ENCODE data around the gene ZNF764.
A peak's percentile ranks its signal among the peaks of the same experiment; 100 is the strongest.
"Not testable (repeated sequence)": the region's sequence is repeated elsewhere in the genome, so short reads cannot be mapped to it uniquely, and the experiment has no call there.

The ZNF764 gene

GRCh38 chr16:30557957-30558788, at the start of gene ZNF764:
Gene ZNF764 (minus strand): TSS chr16:30558374. CDS start chr16:30558182, 192 bp downstream.
- DNase-seq: peak; percentile 99

- no peak for DNase-seq
These were observed 47.8 kb upstream of the ZNF764 start for GRCh38 chr16:30606004-30606403.

- peak; percentile 39 for DNase-seq
These were observed 47.0 kb upstream of the ZNF764 start for GRCh38 chr16:30605158-30605557.

GRCh38 chr16:30604316-30604947, 46.3 kb upstream of the ZNF764 start:
- no peak for DNase-seq

GRCh38 chr16:30603945-30604315, 45.8 kb upstream of the ZNF764 start:
- DNase-seq: no peak

- DNase-seq: peak; percentile 72
These were observed 44.6 kb upstream of the ZNF764 start for GRCh38 chr16:30602616-30603277.

- DNase-seq: peak; percentile 59
These were observed 43.8 kb upstream of the ZNF764 start for GRCh38 chr16:30601966-30602365.

- no peak for DNase-seq
These were observed 42.8 kb upstream of the ZNF764 start for GRCh38 chr16:30600929-30601328.

GRCh38 chr16:30600215-30600614, 42.0 kb upstream of the ZNF764 start:
- DNase-seq: no peak

DNA sequence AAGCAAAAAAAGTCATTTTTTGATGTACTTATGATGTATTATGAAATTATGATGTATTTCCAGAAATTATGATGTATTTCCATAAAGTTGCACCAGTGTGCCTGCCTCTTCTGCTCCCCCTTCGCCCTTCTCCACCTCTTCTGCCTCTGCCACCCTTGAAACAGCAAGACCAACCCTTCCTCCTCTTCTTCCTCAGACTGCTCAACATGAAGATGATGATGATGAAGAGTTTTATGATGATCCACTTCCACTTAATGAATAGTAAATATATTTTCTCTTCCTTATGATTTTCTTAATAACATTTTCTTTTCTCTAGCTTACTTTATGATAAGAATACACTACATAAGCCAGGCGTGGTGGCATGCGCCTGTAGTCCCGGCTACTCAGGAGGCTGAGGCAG, 34.7 kb upstream of the ZNF764 start:
- no peak for DNase-seq

DNA sequence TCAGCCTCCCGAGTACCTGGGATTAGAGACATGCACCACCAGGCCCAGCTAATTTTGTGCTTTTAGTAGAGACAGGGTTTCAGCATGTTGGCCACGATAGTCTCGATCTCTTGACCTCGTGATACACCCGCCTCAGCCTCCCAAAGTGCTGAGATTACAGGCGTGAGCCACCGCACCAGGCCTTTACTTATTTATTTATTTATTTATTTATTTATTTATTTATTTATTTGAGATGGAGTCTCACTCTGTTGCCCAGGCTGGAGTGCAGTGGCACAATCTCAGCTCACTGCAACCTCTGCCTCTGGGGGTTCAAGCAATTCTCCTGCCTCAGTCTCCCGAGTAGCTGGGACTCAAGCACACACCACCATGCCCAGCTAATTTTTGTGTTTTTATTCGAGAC, 32.7 kb upstream of the ZNF764 start:
- DNase-seq: not testable (repeated sequence)

DNA sequence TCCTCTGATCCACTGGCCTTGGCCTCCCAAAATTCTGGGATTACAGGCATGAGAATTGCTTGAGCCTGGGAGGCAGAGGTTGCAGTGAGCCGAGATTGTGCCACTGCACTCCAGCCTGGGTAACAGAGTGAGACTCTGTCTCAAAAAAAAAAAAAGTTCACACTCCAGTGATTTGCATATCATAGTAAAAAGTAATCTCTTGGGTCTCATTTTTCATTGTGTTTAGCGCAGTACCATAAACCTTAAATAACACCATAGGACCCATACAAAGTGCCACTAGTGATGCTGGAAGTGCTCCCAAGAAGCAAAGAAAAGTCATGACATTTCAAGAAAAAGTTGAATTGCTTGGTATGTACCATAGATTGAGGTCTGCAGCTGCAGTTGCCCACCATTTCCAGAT, 31.4 kb upstream of the ZNF764 start:
- not testable (repeated sequence) for DNase-seq

GRCh38 chr16:30588651-30589050, 30.5 kb upstream of the ZNF764 start:
- no peak for DNase-seq

DNA sequence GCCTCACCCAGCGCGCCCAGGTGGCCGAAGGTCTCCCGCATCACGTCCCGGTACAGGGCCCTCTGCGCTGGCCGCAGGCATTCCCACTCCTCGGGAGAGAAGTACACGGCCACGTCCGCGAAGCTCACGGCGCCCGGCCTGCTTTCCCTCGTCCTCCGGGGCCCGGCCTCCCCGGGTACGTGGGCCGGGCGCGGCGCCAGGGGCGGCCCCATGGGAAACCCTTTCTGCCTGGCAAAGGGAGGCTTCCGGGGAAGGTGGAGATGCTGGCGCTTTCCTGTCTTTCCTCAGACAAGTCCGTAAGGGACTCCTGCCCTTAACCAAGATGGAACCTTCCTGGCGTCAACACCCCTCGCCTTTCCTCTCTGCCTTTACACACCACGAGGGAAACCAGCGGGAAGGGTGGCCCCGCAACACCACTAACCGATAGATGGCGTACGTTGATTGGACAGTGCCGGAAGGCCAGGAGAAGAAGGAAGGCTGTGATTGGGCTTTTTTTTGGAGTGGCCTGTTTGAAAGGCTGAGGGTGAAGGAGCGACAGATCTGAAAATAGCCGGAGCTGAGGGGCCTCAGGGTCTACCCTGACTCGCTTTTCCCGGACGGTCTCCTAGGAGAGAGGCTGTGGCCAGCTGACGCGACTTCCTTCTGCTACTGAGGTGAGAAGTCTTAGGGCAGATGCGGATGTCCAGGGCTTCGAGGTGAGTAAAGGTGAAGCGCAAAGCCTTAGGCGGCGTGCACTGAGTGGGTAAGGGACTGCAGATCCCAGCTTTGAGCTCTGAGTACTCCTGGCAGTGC, 27.4 kb upstream of the ZNF764 start, which contains the start of gene ZNF785:
Gene ZNF785, minus strand, starts transcription at position 298 of the 792 bp plus-strand sequence. Its CDS starts 86 bp downstream, at position 212.
- peak; percentile 97 for DNase-seq

GRCh38 chr16:30585022-30585399, 26.8 kb upstream of the ZNF764 start:
- DNase-seq: peak; percentile 53

DNA sequence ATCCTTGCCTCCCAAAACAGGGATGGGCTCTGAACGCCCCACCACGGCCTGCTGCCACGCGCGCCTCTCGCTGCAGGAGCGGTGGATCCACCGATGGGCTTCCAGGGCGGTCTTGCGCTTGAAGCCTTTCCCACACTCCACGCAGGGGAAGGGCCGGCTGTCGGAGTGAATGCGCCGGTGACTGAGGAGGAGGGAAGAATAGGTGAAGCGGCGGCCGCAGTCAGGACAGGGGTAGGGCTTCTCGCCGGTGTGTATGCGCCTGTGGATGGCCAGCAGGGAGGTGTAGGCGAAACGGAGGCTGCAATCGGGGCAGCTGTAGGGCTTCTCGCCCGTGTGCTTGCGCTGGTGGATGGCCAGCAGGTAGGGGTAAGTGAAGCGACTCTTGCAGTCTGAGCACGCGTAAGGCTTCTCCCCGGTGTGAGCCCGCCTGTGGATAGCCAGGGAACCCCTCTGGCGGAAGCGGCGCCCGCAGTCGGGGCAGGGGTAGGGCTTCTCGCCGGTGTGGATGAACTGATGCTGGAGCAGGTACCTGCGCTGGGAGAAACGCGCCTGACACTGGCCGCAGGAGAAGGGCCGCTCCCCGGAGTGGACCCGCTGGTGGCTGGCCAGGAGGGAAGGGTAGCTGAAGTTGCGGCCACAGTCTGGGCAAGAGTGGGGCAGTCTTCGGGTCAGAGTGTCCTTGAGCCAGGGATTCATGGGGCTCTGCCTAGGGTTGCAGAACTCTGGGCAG, 24.6 kb upstream of the ZNF764 start:
- no peak for DNase-seq

DNA sequence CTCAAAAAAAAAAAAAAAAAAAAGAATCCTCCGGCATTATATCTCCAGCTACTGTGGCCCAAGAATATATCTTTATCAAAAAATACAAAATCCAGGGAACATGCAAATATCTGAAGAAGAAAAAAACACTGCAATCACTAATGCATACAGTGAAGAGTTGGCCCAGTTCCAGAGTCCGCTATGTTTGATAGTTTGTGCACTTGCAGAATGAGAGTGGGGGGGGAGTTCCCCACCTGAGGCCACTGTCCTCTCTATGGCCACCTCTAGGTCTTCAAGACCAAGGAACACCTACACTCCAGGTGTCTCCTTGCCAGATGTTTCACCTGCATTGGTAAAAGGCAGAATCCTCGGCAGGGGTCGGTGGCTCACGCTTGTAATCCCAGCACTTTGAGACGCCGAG, 23.3 kb upstream of the ZNF764 start:
- no peak for DNase-seq

DNA sequence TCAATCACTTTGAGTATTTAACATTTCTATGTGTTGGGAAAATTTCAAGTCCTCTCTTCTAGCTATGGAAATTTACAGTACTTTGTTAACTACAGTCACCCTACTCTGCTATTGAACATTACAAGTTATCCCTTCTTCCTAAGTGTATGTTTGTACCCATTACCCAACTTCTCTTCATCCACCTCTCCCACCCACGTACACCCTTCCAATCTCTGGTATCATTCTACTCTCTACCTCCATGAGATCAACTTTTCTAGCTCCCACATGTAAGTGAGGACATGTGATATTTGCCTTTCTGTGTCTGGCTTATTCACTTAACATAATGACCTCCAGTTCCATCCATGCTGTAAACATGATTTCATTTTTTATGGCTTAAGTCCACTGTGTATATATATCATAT, 16.5 kb upstream of the ZNF764 start:
- DNase-seq: no peak

DNA sequence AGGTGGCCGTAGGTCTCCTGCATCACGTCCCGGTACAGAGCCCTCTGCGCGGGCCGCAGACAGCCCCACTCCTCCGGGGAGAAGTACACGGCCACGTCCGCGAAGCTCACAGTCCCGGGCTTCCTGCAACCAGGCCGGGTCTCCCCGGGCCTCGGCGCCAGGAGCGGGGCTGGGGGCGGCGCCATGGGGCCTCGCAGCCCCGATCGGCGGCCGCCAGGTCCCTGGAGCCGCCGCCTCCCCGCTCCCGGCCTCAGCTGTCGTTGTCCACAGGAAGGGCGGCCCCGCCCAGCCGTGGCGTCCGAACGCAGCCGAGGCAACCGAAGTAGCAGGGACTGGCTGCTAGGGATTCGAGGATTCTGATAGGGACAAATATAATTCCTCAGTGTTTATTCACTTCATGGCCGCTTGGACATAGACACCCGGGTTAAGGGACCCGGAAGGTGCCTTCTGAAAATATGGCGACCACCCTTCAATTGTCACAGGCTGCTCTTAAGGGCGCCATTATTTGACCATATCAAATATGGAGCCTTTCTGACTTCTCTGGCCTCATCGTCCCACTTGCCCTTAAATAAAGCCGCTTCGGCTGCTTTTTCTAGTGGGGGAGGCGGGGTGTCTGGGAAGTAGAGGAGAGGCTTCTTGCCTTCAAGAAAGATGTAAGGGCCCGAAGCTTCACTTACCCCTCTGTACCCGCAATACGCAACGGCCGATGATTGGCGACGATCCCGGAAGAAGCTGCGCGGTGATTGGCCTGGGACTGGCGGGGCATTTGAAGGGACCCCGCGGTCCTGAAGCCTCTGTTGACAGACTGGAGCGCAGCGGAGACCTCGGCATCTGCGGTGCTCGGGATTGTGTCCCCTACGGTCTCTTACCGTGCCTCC, 13.5 kb upstream of the ZNF764 start, which contains the start of gene ZNF688:
Gene ZNF688, minus strand, starts transcription at position 270 of the 878 bp plus-strand sequence. Its CDS starts 85 bp downstream, at position 185.
- DNase-seq: peak; percentile 95

GRCh38 chr16:30570636-30571444, 12.7 kb upstream of the ZNF764 start:
- no peak for DNase-seq
